Activated T-helper 17 cell treated with anti-CD3 and anti-CD28 coated beads, Interleukin-2, amount 50 U/mL, for 72 hours (primary cell): ENCODE measurements around the gene SLC1A7. TPM values are rescaled to one million over a fixed set of nuclear protein-coding genes. Genes with fewer than 3 reads are reported as not detected.

Experiments
- ATAC-seq: fragments of 150-1000 bp; cut with Tn5 transposase; replicated peaks from 2 replicates; pipeline ENCODE4 v1.10.0; 2021; ENCODE audit warnings: mild to moderate bottlenecking, moderate library complexity
- H3K27ac Mint-ChIP-seq: one replicate; pipeline ENCODE4 v1.8.0; 2022; ENCODE audit warnings: mixed read lengths
- H3K27me3 Mint-ChIP-seq: one replicate; pipeline ENCODE4 v1.8.0; 2022; ENCODE audit warnings: mixed read lengths
- H3K36me3 Mint-ChIP-seq: one replicate; pipeline ENCODE4 v1.8.0; 2022; ENCODE audit warnings: low read depth, mild to moderate bottlenecking, mixed read lengths
- H3K4me1 Mint-ChIP-seq: one replicate; pipeline ENCODE4 v1.8.0; 2022; ENCODE audit warnings: mixed read lengths
- H3K4me3 Mint-ChIP-seq: one replicate; pipeline ENCODE4 v1.8.0; 2022; ENCODE audit warnings: mild to moderate bottlenecking, mixed read lengths
- H3K9me3 Mint-ChIP-seq: one replicate; pipeline ENCODE4 v1.8.0; 2022; ENCODE audit warnings: mixed read lengths
- total RNA-seq, 2 donors: library from RNA; stranded (reverse); gene quantifications; one replicate each; pipeline ENCODE4 v1.2.3, GENCODE V29; 2022

Gene SLC1A7
- total RNA-seq, 2 donors from 2014 or later, result not detected

- ATAC-seq, result no peak
- no peak overlapping the region for H3K27ac Mint-ChIP-seq
- peaks cover 10% of the 10 kb centered on the region for H3K27me3 Mint-ChIP-seq
- H3K4me3 Mint-ChIP-seq, result no peak overlapping the region
- H3K36me3 Mint-ChIP-seq, result no peaks in the 10 kb centered on the region
- H3K9me3 Mint-ChIP-seq, result no peaks in the 10 kb centered on the region
- H3K4me1 Mint-ChIP-seq, result no peaks in the 10 kb centered on the region
Measured at GRCh38 chr1:53122201-53122885, 20.1 kb downstream of the SLC1A7 start.

- no peak overlapping the region for H3K4me3 Mint-ChIP-seq
- H3K27me3 Mint-ChIP-seq, result peaks cover 10% of the 10 kb centered on the region
- no peaks in the 10 kb centered on the region for H3K4me1 Mint-ChIP-seq
- H3K27ac Mint-ChIP-seq, result no peak overlapping the region
- H3K36me3 Mint-ChIP-seq, result no peaks in the 10 kb centered on the region
- ATAC-seq, result no peak
- H3K9me3 Mint-ChIP-seq, result no peaks in the 10 kb centered on the region
Measured at GRCh38 chr1:53121319-53122172, 20.9 kb downstream of the SLC1A7 start.

GRCh38 chr1:53120659-53121058, 21.8 kb downstream of the SLC1A7 start:
- no peak overlapping the region for H3K27ac Mint-ChIP-seq
- no peaks in the 10 kb centered on the region for H3K36me3 Mint-ChIP-seq
- no peak for ATAC-seq
- no peaks in the 10 kb centered on the region for H3K4me1 Mint-ChIP-seq
- H3K27me3 Mint-ChIP-seq, result peaks cover 10% of the 10 kb centered on the region
- H3K9me3 Mint-ChIP-seq, result no peaks in the 10 kb centered on the region
- no peak overlapping the region for H3K4me3 Mint-ChIP-seq

GRCh38 chr1:53117836-53118235, 24.6 kb downstream of the SLC1A7 start:
- H3K4me3 Mint-ChIP-seq, result no peak overlapping the region
- no peaks in the 10 kb centered on the region for H3K4me1 Mint-ChIP-seq
- no peak for ATAC-seq
- no peak overlapping the region for H3K27ac Mint-ChIP-seq
- H3K36me3 Mint-ChIP-seq, result no peaks in the 10 kb centered on the region
- H3K27me3 Mint-ChIP-seq, result peaks cover 10% of the 10 kb centered on the region
- no peaks in the 10 kb centered on the region for H3K9me3 Mint-ChIP-seq

GRCh38 chr1:53116933-53117600, 25.4 kb downstream of the SLC1A7 start:
- Mint-ChIP-seq H3K9me3 (no peaks in the 10 kb centered on the region), H3K27me3 (peaks cover 10% of the 10 kb centered on the region), H3K4me1 (no peaks in the 10 kb centered on the region), H3K27ac (no peak overlapping the region), H3K36me3 (no peaks in the 10 kb centered on the region), H3K4me3 (no peak overlapping the region)
- no peak for ATAC-seq

- no peaks in the 10 kb centered on the region for H3K9me3 Mint-ChIP-seq
- no peaks in the 10 kb centered on the region for H3K36me3 Mint-ChIP-seq
- no peak overlapping the region for H3K4me3 Mint-ChIP-seq
- peaks cover under 1% of the 10 kb centered on the region for H3K4me1 Mint-ChIP-seq
- ATAC-seq, result no peak
- no peak overlapping the region for H3K27ac Mint-ChIP-seq
- peaks cover 9% of the 10 kb centered on the region for H3K27me3 Mint-ChIP-seq
Measured at GRCh38 chr1:53116307-53116810, 26.1 kb downstream of the SLC1A7 start.

GRCh38 chr1:53115403-53116306, 26.8 kb downstream of the SLC1A7 start:
- no peak for ATAC-seq
- Mint-ChIP-seq H3K27me3 (peaks cover 3% of the 10 kb centered on the region), H3K4me1 (peaks cover 8% of the 10 kb centered on the region), H3K36me3 (no peaks in the 10 kb centered on the region), H3K9me3 (no peaks in the 10 kb centered on the region), H3K27ac (no peak overlapping the region), H3K4me3 (no peak overlapping the region)

- no peaks in the 10 kb centered on the region for H3K36me3 Mint-ChIP-seq
- ATAC-seq, result no peak
- no peaks in the 10 kb centered on the region for H3K9me3 Mint-ChIP-seq
- H3K27ac Mint-ChIP-seq, result no peak overlapping the region
- H3K27me3 Mint-ChIP-seq, result no peaks in the 10 kb centered on the region
- H3K4me1 Mint-ChIP-seq, result peaks cover 9% of the 10 kb centered on the region
- H3K4me3 Mint-ChIP-seq, result no peak overlapping the region
Measured at GRCh38 chr1:53114581-53115400, 27.6 kb downstream of the SLC1A7 start.

GRCh38 chr1:53114090-53114489, 28.3 kb downstream of the SLC1A7 start:
- Mint-ChIP-seq H3K9me3 (no peaks in the 10 kb centered on the region), H3K4me1 (peaks cover 9% of the 10 kb centered on the region), H3K4me3 (no peak overlapping the region), H3K36me3 (no peaks in the 10 kb centered on the region), H3K27ac (no peak overlapping the region), H3K27me3 (no peaks in the 10 kb centered on the region)
- no peak for ATAC-seq

GRCh38 chr1:53112861-53113260, 29.6 kb downstream of the SLC1A7 start:
- no peak overlapping the region for H3K27ac Mint-ChIP-seq
- H3K36me3 Mint-ChIP-seq, result no peaks in the 10 kb centered on the region
- H3K9me3 Mint-ChIP-seq, result no peaks in the 10 kb centered on the region
- H3K4me1 Mint-ChIP-seq, result peaks cover 9% of the 10 kb centered on the region
- H3K4me3 Mint-ChIP-seq, result no peak overlapping the region
- ATAC-seq, result no peak
- no peaks in the 10 kb centered on the region for H3K27me3 Mint-ChIP-seq

- H3K4me1 Mint-ChIP-seq, result peaks cover 9% of the 10 kb centered on the region
- no peak overlapping the region for H3K27ac Mint-ChIP-seq
- no peaks in the 10 kb centered on the region for H3K9me3 Mint-ChIP-seq
- no peak for ATAC-seq
- H3K27me3 Mint-ChIP-seq, result no peaks in the 10 kb centered on the region
- no peak overlapping the region for H3K4me3 Mint-ChIP-seq
- no peaks in the 10 kb centered on the region for H3K36me3 Mint-ChIP-seq
Measured at GRCh38 chr1:53112271-53112774, 30.1 kb downstream of the SLC1A7 start.

GRCh38 chr1:53111693-53112092, 30.7 kb downstream of the SLC1A7 start:
- Mint-ChIP-seq H3K4me3 (no peak overlapping the region), H3K9me3 (no peaks in the 10 kb centered on the region), H3K27me3 (no peaks in the 10 kb centered on the region), H3K36me3 (no peaks in the 10 kb centered on the region), H3K4me1 (peaks cover 9% of the 10 kb centered on the region), H3K27ac (no peak overlapping the region)
- no peak for ATAC-seq

GRCh38 chr1:53111073-53111556, 31.3 kb downstream of the SLC1A7 start:
- Mint-ChIP-seq H3K4me3 (no peak overlapping the region), H3K9me3 (no peaks in the 10 kb centered on the region), H3K36me3 (no peaks in the 10 kb centered on the region), H3K27me3 (no peaks in the 10 kb centered on the region), H3K4me1 (peaks cover 9% of the 10 kb centered on the region), H3K27ac (no peak overlapping the region)
- peak; percentile 53 for ATAC-seq
